NCI-H128 (cell line): Measurements from ENCODE around the gene ACER3.
"Not testable (repeated sequence)": the region's sequence is repeated elsewhere in the genome, so short reads cannot be mapped to it uniquely, and the experiment has no call there.

Experiments
- DNase-seq: peaks from one replicate; lab custom pipeline; 2025; ENCODE audit not compliant: unreplicated experiment; lab: John Stamatoyannopoulos, UW

The ACER3 gene

DNA sequence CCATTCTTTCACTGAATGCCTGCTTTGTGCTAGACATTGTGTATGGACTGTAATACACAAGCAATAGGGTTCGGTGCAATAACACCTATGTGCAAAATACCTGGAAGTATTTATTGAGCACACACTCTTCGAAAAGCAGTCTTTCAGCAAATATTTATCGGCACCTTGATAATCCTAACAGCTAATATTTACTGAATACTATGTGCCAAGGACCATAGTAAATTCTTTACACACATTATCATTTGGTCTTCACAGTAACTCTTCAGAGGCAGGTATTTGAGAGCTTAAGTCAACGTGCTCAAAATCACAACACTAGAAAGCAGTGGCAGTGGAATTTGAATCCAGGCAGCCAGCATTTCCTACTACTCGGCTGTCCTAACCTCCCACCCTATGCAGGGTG is 175.7 kb downstream of the ACER3 start:
- no peak for DNase-seq

DNA sequence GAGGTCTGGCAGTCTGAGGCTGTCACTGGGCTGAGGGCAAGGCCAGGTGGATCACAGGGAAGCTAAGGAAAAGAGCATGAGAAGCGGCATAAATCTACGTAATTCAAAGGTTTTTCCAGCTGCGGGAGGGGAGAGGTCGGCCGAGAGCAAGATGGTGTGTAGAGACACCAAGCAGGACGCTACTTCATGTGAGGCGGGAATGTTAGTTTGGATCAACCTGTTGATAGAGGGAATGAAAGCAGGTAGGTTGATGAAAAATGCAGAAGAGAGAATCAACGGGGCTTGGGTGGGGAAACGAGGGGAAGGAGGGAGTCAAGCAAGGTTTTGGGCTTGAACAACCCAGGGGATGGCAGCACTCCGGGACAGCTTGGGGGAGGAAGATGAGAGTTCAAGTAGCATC is 176.3 kb downstream of the ACER3 start:
- no peak for DNase-seq

GRCh38 chr11:77038029-77038824 is 177.5 kb downstream of the ACER3 start:
- no peak for DNase-seq

GRCh38 chr11:77038825-77039326 is 178.2 kb downstream of the ACER3 start:
- no peak for DNase-seq

DNA sequence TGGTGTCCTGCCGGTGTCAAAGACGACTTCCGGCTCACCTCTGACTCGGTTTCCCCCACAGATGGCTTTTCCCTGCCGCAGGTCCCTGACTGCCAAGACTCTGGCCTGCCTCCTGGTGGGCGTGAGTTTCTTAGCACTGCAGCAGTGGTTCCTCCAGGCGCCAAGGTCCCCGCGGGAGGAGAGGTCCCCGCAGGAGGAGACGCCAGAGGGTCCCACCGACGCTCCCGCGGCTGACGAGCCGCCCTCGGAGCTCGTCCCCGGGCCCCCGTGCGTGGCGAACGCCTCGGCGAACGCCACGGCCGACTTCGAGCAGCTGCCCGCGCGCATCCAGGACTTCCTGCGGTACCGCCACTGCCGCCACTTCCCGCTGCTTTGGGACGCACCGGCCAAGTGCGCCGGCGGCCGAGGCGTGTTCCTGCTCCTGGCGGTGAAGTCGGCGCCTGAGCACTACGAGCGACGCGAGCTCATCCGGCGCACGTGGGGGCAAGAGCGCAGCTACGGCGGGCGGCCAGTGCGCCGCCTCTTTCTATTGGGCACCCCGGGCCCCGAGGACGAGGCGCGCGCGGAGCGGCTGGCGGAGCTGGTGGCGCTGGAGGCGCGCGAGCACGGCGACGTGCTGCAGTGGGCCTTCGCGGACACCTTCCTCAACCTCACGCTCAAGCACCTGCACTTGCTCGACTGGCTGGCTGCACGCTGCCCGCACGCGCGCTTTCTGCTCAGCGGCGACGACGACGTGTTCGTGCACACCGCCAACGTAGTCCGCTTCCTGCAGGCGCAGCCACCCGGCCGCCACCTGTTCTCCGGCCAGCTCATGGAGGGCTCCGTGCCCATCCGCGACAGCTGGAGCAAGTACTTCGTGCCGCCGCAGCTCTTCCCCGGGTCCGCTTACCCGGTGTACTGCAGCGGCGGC is 179.0 kb downstream of the ACER3 start:
- DNase-seq, result no peak

GRCh38 chr11:77040401-77040777 is 179.7 kb downstream of the ACER3 start:
- DNase-seq, result no peak

GRCh38 chr11:77040889-77041288 is 180.2 kb downstream of the ACER3 start:
- no peak for DNase-seq

DNA sequence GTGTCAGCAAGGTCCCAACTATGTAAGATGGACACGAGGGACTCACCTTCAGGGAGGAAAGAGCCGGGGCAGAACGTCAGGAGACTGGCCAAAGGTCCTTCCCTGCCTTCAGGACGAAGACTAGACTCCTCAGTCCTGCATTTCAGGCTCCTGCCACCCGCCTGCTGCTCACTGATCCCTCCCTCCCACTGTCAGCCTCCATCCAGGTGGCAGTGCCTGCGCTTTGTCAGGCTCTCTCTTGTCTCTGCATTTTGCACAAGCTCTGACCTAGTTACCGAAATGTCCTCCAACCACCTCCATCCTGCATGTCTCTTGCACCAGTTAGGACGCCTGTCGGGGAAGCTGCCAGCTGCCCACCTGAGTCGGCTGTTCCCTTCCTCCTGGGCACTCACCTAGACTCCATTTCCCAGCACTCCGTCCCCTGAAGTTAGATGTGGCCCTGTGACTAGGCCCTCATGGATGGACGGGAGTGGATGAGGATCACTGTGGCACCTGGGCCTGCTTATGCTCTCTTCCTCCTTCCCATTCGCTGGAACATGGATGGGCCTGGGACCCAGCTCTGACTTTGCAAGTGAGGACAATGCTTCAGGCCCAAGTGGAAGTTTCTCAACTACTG is 181.5 kb downstream of the ACER3 start:
- no peak for DNase-seq

GRCh38 chr11:77044356-77044755 is 183.6 kb downstream of the ACER3 start:
- DNase-seq, result no peak

GRCh38 chr11:77044886-77045285 is 184.2 kb downstream of the ACER3 start:
- DNase-seq, result no peak

- DNase-seq, result peak; percentile 22
Observed at GRCh38 chr11:77046060-77046501, 185.4 kb downstream of the ACER3 start.

DNA sequence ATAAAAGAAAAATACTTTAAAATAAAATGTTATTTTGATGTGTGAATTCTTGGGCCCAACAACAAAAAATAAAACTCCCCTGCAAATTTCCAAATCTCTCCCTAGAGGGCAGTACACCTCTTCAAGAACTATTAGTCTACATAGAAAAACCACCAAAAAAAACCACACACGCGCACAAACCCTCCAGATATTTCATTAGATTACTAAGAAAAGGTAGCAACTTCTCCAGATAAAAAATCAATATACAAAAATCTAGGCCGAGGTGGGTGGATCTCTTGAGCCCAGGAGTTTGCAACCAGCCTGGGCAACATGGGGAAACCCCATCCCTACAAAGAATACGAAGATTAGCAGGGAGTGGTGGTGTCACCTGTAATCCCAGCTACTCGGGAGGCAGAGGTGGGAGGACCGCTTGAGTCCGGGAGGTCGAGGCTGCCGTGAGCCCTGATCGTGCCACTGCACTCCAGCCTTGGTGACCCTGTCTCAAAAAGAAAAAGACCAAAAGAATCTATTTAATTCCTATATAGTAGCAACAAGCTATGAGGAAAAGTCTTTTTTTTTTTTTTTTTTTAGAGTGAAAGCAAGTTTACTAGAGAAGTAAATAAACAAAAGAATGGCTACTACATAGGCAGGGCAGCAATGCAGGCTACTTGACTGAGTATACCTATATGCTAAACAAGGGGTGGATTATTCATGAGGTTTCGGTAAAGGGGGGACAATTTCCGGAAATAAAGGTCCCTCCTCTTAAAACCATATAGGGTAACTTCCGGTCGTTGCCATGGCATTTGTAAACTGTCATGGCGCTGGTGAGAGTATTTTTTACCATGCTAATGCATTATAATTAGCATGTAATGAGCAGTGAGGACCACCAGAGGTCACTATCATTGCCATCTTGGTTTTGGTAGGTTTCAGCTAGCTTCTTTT is 186.5 kb downstream of the ACER3 start:
- peak; percentile 75 for DNase-seq

DNA sequence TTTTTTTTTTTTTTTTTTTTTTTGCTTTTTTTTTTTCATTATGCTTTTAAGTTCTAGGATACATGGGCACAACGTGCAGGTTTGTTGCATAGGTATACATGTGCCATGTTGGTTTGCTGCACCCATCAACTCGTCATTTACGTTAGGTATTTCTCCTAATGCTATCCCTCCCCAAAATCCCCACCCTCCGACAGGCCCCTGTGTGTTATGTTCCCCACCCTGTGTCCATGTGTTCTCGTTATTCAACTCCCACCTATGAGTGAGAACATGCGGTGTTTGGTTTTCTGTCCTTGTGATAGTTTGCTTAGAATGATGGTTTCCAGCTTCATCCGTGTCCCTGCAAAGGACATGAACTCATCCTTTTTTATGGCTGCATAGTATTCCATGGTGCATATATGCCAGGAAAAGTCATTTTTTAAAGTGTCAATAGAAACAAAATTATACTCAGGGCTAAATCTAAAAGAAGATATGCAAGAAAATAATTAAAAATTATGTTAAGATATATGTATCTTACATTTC is 187.3 kb downstream of the ACER3 start:
- DNase-seq, result not testable (repeated sequence)

DNA sequence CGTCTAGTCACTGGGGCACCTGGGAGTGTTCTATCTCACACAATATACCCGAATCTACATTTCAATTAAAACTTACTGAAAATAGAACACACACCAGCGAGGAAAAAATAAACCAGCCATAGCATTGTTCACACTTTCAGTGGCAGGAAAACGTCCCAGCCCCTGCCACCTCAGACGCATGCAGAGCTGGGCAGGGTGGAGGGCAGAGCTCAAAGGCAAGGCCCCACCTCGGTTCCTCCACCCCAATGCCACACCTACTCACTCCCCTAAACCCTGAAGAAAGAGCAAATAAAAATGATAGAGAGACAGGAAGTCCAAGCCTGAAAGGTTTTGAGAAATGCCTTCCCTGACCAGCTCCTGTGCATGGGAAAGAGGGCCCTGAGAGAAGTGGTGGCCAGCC is 188.3 kb downstream of the ACER3 start:
- no peak for DNase-seq

GRCh38 chr11:77051511-77051910 is 190.8 kb downstream of the ACER3 start:
- no peak for DNase-seq

- no peak for DNase-seq
Observed at GRCh38 chr11:77052518-77052917, 191.8 kb downstream of the ACER3 start.

DNA sequence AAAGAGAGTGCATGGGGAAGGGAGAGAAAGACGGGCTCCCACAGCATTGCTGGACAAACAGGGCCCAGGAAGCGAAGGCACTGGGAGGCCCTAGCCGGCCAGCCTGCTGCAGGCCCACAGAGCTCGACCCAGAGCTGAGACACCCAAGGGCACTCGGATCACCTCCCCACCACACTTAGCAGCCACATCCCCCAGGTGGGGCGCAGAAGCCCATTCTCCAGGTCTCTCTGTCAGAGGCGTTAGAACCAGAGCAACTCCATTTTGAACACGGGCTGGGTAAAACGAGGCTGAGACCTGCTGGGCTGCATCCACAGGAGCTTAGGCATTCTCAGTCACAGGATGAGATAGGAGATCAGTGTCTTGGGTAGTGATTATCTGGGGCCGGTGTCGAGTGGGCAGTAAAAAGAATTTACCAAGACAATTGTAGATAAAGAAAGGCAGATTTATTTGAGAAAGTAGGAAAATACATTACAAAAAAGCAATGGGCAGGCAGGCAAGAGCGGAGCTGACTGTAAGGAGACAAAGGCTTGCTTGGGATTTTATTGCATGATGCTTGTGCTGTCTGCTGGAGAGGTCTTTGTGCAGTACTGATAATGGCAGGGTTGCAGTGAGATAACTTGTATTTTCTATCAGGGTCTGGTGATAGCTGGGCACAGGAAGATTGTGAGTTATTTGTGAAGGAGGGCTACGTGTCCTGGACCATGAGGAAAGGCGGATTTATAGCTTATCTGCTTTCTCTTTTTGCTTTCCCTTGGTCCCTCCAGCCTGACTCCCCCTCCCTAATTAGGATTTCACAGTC is 192.7 kb downstream of the ACER3 start:
- no peak for DNase-seq

DNA sequence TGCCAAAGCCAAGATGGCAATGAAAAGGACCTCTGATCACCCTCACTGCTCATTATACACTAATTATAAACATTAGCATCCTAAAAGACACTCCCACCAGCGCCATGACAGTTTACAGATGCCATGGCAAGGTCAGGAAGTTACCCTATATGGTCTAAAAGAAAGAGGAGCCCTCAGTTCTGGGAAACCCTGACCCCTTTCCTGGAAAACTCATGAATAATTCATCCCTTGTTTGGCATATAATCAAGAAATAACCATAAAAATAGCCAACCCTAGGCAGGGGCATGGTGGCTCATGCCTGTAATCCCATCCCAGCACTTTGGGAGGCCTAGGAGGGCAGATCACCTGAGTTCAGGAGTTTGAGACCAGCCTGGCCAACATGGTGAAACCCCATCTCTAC is 193.4 kb downstream of the ACER3 start:
- no peak for DNase-seq

GRCh38 chr11:77055101-77055561 is 194.4 kb downstream of the ACER3 start:
- no peak for DNase-seq
